ENCODE measurements around the gene NEK5.

NEK5 gene

DNA sequence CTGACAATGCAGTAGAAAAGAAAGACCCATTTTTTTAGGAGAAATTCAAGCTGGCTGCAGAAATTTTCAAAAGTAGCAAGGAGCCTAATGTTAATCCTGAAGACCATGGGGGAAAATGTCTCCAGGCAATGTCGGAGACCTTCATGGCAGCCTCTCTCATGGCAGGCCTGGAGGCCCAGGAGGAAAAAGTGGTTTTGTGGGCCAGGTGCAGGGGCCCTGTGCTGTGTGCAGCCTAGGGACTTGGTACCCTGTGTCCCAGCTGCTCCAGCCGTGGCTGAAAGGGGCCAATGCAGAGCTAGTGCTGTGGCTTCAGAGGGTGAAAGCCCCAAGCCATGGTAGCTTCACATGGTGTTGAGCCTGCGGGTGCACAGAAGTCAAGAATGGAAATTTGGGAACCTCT is 112.6 kb downstream of the NEK5 start:
- H3K27ac ChIP-seq: no peak overlapping the region
- DNase-seq (ENCODE audit: low read depth, low spot score): no peak

DNA sequence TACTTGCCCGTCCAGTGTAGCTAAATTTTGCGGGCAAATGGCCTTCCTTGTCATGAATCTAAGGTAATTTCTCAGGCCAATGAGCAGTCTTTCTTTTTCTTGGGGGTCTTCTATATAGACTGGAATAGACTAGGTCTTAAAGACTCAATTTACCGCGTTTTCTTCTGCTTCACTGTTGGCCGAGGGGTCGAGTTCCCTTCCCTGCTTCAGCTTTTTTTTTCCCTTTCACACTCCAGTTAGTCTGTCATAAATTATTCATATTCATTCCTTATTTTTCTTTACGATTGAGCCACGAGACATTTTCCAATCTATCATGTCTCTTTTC is 116.4 kb downstream of the NEK5 start:
- DNase-seq (ENCODE audit: low read depth, low spot score): no peak
- no peak overlapping the region for H3K27ac ChIP-seq

DNA sequence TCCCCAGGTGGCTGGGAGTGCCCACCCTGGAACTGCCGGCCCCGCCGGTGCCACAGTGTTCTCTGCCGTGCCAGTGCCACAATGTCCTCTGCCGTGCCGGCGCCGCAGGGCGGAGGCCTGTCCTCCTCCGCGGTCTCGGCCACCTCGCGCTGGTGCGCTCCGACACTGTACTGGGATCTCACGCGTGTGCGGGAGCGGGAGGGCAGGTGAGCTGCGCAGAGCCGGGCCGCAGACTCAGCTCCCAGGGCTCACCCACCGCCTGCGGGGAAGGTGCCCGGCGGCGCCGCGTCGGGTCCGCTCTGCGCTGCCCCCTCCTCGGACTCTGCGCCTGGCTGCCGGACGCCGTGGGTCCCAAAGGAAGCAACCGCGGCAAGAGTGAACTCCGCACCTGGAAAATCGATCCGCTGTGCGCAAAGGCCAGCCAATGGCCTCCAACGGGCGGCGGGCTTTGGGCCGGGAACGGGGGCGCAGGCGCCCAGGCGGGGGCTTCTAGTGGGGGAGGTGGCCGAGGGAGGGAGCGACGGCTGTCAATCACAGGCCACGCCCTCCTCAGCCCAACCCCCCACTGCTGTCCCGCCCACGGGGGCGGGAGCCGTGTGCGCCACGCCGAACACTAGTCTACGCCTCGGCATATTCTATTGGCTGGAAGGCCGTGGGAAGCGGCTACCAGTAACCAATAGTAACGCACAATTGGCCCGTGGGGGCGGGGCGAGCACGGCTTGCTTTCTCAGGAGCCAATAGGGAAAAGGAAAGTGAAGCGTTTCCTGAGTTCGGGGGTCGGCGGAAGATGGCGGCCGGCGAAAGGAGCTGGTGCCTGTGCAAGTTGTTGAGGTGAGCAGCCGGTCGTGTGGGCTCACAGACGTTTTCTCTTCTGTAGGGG is 117.0 kb downstream of the NEK5 start, which contains the start of gene ALG11:
Gene ALG11, plus strand, starts transcription at position 767 of the 880 bp plus-strand sequence. Its CDS starts 21 bp downstream, at position 788.
- no peak within 1 kb of the TSS for H3K27ac ChIP-seq
- peak; percentile 88 for DNase-seq (ENCODE audit: low read depth, low spot score)

DNA sequence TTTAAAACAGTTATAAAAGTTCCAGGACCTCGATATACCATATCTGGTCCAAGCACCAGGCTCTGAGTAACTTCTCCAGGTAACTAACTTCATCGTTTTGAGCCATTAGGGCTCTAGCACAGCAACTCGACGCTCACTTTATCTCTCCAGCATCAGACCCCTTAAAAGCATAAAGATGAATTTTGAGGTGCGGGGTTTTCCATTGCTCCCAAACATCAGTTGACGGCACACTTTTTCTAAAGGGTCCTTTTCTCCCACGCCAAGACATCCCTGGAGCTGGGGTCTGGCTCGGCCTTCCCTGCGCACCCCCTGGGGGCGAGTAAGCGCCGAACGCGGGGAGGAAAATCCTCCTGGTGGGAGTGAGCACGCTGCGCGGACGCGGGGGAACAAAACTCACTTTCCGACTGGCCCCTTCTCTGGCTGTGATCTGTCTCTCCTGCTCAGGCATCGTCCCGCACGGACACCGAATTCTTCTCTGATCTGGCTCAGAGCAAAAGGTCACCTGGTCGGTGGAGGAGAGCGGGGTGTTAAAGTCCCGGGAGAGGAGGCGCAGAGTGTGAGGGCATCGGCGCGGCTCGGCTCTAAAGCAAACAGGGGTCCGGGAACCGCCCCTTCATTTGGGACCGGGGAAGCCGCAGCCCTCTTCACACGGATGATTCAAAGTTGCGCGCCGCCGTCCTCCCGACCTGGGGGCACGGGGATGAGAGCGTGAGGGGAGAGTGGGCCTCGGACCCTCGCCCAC is 117.8 kb downstream of the NEK5 start, which contains the start of gene ATP7B:
Gene ATP7B, minus strand, starts transcription at position 561 of the 742 bp plus-strand sequence. Its CDS starts 113 bp downstream, at position 448.
- DNase-seq (ENCODE audit: low read depth, low spot score): no peak
- no peak within 1 kb of the TSS for H3K27ac ChIP-seq

DNA sequence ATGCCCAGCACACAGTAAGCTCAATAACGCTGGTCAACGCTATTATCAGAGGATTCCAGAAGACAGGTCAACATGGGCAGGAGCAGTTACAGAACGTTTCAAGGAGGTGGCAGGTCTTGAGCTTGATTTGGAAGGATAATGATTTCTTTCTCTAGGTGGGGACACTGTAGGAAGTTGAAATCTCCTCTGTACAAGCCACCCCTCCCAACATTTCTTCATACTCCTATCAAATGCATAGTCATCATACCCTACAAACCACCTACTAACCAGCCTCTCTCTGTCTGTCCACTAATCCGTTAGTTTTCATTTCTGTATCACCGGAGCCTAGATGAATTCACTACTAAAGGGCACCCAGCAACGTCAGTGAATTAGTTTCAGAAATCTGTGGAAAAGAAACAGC is 118.9 kb downstream of the NEK5 start:
- H3K27ac ChIP-seq: no peak overlapping the region
- no peak for DNase-seq (ENCODE audit: low read depth, low spot score)

DNA sequence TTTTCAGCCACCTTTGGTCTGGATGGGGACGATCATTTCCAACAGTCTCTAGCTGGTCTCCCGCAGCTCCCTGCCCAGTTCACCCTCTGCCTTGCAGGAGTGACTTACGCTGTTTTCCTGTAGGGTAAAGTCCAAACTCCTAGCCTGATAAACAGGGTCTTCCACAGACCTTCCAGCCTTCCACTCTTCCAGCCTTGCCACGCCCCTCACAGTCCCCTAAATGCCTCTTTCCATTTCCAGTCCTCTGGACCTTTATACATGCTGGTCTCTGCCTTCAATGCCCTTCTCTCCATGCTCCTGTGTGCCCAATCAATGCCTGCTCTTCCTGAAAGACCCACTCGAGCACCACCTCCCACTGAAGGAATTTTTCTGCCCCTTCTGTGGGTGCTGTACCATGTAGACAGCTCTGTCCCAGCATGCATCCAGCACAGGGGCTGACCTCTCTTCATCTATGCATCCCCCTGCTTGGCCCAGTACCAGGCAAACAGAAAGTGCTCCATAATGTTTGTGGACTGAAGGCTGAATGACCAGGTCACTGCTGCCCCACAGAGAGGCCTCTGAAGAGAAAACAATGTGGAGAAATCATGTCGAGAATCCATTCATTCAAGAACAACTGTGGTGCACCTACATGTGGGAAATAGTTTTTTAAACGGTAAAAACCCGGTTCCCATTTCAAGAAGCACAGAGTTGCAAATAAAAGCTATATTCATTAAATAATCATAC is 122.2 kb downstream of the NEK5 start:
- H3K27ac ChIP-seq: no peak overlapping the region
- DNase-seq (ENCODE audit: low read depth, low spot score): no peak

DNA sequence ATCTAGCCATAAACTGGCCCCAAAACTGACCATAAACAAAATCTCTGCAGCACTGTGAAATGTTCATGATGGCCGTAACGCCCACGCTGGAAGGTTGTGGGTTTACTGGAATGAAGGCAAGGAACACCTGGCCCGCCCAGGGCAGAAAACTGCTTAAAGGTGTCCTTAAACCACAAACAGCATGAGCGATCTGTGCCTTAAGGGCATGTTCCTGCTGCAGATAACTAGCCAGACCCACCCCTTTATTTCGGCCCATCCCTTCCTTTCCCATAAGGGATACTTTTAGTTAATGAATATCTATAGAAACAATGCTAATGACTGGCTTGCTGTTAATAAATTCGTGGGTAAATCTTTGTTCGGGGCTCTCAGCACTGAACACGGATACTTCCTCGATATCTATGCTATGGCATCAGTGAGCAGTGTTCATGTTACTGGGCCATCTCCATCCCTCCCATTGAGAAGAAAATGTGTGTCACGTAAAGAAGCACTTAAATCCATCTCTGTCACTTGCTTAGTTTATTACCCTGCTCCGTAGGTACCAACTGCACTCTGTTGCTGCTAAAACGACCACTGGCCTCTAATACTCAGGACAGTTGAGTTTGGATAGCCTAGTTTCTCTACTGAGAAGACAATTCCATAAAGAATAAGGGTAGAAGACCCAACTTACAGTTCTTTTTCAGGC is 122.9 kb downstream of the NEK5 start:
- H3K27ac ChIP-seq: no peak overlapping the region
- no peak for DNase-seq (ENCODE audit: low read depth, low spot score)

DNA sequence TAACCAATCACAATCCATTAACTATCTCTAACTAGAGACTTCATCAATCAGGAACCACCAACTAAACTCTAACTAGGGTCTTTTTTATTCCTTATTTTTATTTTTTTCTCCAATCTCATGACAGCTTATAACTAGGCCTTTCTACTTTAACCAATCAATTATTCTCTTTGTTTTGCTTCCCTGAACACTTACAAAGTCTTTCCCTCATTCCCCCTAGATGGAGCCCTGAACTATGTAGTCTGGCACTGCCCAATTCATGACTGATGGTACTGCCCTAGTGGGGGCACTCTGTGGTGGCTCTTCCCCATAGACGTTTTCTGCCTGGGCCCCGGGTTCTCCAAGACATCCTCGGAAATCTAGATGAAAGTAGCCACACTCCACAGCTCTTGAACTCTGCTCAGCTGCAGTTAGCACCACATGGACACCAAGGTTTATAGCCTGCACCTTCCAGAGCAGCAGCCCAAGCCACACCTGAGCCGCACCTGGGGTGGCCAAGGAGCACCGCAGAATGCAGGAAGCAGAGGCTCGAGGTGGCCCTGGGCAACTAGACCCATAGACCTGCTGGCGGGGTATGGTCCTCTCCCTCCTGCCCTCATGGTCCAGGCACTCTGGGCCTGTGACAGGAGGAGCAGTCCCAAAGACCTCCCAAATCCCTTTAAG is 124.2 kb downstream of the NEK5 start:
- H3K27ac ChIP-seq: no peak overlapping the region
- DNase-seq (ENCODE audit: low read depth, low spot score): no peak

DNA sequence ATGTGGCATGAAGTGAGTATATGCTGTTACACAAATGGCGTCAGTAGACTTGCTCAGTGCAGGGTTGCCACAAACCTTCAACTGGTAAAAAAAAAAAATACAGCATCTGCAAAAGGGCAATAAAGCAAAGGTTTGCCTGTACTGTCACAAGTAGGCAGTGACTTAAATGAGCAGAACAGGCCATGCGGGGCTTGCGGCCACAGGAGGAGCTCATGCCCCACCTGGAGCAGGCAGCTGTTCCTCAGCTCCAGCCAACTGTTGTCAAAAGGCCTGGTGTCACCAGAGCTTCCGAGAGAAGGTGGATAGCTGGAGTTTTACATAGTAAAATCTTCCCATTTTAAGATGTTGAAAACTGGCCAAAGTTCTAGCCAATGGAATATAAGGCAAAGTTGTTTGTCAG is 125.3 kb downstream of the NEK5 start:
- no peak overlapping the region for H3K27ac ChIP-seq

DNA sequence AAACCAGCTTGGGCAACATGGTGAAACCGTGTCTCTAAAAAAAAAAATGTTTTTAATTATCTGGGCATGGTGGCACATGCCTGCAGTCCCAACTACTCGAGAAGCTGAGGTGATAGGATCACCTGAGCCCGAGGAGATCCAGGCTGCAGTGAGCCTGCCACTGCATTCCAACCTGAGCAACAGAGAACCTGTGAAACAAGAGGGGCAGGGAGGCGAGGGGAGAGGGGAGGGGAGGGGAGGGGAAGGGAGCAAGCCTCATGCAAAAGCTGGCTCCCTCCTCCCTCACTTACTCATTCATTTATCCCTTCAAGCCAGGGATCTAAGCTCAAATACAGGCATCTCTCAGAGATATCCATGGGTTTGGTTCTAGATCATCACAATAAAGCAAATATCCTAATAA is 126.5 kb downstream of the NEK5 start:
- DNase-seq (ENCODE audit: low read depth, low spot score): no peak
- no peak overlapping the region for H3K27ac ChIP-seq

More for the DNA sequence above, 125.3 kb downstream of the NEK5 start:
- DNase-seq (ENCODE audit: low read depth, low spot score): no peak

DNA sequence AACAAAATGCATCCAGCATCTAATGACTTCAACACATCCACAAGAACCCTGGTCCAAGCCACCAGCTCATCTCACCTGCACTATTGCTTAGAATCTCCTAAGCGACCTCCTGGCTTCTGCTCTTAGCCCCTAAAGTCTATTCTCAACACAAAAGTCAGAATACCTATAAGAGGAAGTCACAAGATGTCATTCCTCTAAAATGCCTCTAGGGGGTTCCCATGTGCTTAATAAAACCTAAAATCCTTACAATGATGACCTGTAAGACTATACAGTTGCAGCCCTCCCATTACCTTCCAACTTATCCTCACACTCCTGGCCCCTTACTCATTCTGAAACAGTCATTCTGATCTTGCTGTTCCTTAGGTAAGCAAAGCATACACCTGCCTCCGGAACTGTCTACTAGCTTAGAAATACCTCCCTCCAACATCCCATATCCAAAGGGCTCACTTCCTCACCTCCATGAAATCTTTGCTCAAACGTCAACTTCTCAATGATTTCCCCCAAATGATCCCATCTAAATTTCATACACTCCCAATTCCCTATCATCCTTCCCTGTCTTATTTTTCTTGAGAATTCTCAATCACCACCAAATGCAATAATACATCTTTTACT is 127.6 kb downstream of the NEK5 start:
- no peak for DNase-seq (ENCODE audit: low read depth, low spot score)
- no peak overlapping the region for H3K27ac ChIP-seq

DNA sequence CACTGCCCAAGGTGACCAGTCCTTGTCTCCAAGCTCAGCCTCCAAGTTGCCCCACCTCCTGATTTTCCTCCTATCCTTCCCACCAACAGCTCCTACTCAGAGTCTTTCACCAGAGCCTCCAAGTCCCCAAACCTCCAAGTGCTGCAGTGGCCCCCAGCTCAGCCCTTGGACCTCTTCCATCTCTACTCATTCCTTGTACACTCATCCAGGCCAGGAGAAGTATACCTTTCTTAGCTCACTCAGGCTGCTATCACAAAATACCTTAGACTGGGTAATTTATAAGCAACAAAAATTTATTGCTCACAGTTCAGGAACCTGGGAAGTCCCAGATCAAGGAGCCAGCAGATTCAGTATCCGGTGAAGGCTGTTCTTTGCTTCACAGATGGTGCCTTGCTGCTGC is 129.0 kb downstream of the NEK5 start:
- no peak for DNase-seq (ENCODE audit: low read depth, low spot score)
- no peak overlapping the region for H3K27ac ChIP-seq

DNA sequence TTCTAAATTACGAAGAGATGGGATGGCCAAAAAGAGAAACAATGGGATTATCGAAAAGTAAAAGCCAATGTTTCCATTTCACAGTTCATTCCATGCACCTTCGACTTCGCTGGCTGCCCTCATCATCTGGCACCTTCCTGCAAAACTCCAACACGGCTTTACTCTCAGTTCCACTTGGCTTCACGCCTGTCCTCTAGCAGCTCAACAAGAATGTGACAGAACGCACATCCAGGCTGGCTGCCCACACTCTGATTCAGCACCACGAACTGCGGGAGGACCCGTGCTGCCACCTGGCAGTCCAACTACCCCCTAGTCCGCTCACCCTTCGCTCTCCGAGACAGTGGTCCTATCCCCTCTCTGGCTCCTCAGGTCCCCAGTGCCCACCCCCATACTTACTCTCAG is 129.4 kb downstream of the NEK5 start:
- no peak overlapping the region for H3K27ac ChIP-seq
- DNase-seq (ENCODE audit: low read depth, low spot score): no peak

DNA sequence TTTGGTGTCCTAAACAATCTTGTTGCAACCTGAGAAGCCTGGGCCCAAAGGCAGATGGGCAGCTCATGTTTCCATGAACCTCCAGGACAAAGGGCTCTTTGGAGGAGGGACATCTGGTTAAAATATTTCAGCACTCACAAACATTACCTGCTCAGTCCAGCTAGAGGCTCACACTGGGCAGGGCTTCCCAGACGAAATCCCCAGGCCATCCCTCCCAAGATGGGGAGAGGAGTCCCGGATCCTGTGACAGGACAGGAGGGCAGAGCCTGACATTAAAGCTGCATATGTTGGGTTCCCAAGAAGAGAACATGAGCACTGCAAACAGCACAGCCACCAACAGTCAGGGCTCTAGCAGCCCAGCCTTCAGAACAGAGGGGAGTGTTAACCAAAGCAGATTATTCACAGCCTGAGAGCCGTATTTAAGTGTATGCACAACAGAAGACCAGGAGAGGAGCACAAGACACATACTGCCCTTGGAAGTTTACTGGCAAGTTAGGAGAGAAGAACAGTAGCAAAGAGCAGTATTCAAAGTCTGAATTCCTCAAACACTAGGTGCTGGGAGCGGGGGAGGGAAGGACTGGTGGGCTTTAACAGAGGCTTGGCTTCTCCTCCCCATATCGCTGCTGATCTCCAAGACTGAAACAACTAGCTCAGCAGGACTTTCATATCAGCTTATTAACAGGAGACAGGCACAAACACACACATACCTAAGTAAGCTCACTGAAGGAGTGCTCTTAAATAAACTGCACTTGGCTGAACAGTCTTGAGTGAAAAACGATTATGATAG is 130.0 kb downstream of the NEK5 start:
- H3K27ac ChIP-seq: no peak overlapping the region
- DNase-seq (ENCODE audit: low read depth, low spot score): no peak

DNA sequence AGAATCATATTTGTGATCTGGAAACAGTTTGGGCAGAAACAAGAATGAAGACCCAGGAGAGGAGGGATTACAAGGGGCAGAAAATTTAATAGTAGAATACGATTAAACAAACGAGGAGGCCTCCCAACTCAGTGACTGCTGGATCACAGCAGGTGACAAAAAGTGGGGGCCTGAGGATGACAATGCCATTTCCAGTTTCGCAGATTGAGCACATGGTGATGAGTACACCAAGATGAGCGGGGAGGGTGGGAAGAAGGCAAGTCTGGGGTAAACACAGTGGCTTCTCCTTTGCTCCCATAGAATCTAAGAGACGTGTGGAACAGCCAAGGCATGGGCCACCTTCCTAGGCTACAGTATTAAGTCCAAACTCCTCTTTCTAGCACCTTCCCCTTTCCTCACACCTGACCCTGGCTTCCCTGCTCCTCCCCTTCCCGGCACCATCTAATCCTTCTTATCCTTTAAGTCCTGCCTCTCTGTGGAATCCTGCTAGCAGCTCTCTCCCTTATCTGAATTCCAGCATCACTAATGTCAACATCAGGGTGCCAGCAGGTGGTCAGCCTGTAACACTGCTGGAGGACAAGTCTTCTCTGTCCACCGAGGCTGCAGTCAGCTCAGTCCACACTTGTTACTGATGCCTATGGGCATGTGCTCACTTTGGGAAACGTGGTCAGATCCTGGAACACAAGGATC is 131.1 kb downstream of the NEK5 start:
- no peak for DNase-seq (ENCODE audit: low read depth, low spot score)
- no peak overlapping the region for H3K27ac ChIP-seq

DNA sequence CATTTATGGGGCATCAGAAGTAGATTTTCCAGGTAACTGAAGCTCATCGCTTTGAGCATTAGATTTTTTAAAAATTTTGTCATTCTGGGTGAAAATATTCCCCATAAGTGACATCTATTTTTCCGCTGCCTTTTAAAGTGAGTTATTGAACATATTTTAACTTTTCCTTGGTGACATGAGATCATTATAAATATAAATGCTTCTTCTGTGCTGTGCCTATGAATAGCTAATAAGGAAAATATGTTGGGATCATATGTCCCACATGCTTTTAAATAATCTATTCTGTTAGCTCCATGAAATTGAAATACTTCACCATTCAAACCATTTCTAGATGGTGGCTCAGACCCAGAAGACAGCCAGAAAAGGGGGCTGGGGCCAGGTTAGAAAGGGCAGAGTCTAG is 131.7 kb downstream of the NEK5 start:
- no peak for DNase-seq (ENCODE audit: low read depth, low spot score)
- no peak overlapping the region for H3K27ac ChIP-seq

DNA sequence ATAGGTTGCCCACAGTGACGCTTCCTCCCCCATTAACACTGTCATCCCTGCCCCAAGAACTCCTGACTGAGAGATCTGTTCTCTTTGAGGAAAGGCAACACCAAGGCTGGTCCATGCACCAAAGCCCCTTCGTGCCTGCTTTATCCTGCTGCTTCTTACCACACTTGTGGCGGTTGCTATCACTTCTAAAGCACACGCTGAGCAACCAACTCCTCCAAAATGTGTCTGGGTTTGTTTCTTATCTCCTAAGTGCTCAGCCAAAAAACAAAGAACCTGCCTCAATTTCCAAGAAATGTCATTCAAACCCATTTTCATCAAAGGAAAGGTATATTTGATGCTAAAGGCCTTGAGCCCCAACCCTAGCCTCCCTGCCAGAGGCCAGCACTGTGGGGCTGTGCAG is 132.2 kb downstream of the NEK5 start:
- DNase-seq (ENCODE audit: low read depth, low spot score): no peak
- H3K27ac ChIP-seq: no peak overlapping the region

All from epithelial cell of prostate (primary cell).